HEK293 (cell line): ENCODE results near the gene DBN1.

Experiments used
- CTCF ChIP-seq: fragments of 450-650 bp; formaldehyde crosslinking; IDR thresholded peaks from 2 replicates; pipeline ENCODE4 v1.5.1; 2016; ENCODE audit warnings: missing biosample characterization, missing genetic modification characterization
- TCF7L2 ChIP-seq: IDR thresholded peaks from 2 replicates; pipeline ENCODE4 v1.6.1; 2011; ENCODE audit warnings: low read depth, mild to moderate bottlenecking, inconsistent platforms, low read length, moderate library complexity, borderline replicate concordance
- YY2 ChIP-seq: fragments of 450-650 bp; formaldehyde crosslinking; IDR thresholded peaks from 2 replicates; pipeline ENCODE4 v1.5.1; 2016; ENCODE audit warnings: missing biosample characterization, missing genetic modification characterization
- ZBTB11 ChIP-seq: fragments of 450-650 bp; formaldehyde crosslinking; conservative IDR thresholded peaks from 2 replicates; pipeline ENCODE4 v1.5.1; 2016; ENCODE audit warnings: low read depth, missing biosample characterization, missing genetic modification characterization
- ZNF24 ChIP-seq: fragments of 450-650 bp; formaldehyde crosslinking; IDR thresholded peaks from 2 replicates; pipeline ENCODE4 v1.5.1; 2016; ENCODE audit warnings: missing biosample characterization, missing genetic modification characterization
- ZNF274 ChIP-seq, 2 experiments: fragments of 200-500 bp in 1 of 2; fragments of 450-650 bp in 1 of 2; sonication (Bioruptor generic) in 1 of 2; formaldehyde crosslinking in 1 of 2; IDR thresholded peaks; 2 replicates each; pipeline versions ENCODE4 v1.5.1 to v1.6.1; 2014 to 2016; ENCODE audit warnings: borderline replicate concordance in 1 of 2, inconsistent platforms in 1 of 2, low read length in 1 of 2, missing biosample characterization in 1 of 2, missing genetic modification characterization in 1 of 2
- ZNF785 ChIP-seq: fragments of 450-650 bp; formaldehyde crosslinking; IDR thresholded peaks from 2 replicates; pipeline ENCODE4 v1.5.1; 2016; ENCODE audit warnings: missing biosample characterization, missing genetic modification characterization

- TF ChIP-seq ZBTB11, result no peak
- no peak for TF ChIP-seq CTCF (tag by site-specific recombination)
- TF ChIP-seq TCF7L2, result no peak
- no peak for TF ChIP-seq ZNF785 (tag by site-specific recombination)
- TF ChIP-seq ZNF274 (IDR thresholded peaks at IDR 0.05; ENCODE audit: low read length), result no peak
- no peak for TF ChIP-seq ZNF274 (tag by site-specific recombination; IDR thresholded peaks at IDR 0.05; ENCODE audit: borderline replicate concordance)
- no peak for TF ChIP-seq ZNF24 (tag by site-specific recombination)
- no peak for TF ChIP-seq YY2 (tag by site-specific recombination)
Measured at GRCh38 chr5:177468685-177469628, 4.5 kb downstream of the DBN1 start.
